SH-SY5Y (cell line): Measurements from ENCODE around the gene COL9A3.

Experiments used
- GATA2 ChIP-seq: IDR thresholded peaks from 2 replicates; pipeline ENCODE4 v1.6.1; 2011; ENCODE audit warnings: mild to moderate bottlenecking, low read depth, low read length
- GATA3 ChIP-seq: IDR thresholded peaks from 2 replicates; pipeline ENCODE4 v1.6.1; 2011; ENCODE audit warnings: low read depth, mild to moderate bottlenecking, low read length, moderate library complexity

Gene COL9A3

GRCh38 chr20:62808211-62808865 lies 8.5 kb upstream of the COL9A3 start:
- TF ChIP-seq GATA2: no peak

GRCh38 chr20:62809530-62810428 lies 7.1 kb upstream of the COL9A3 start:
- TF ChIP-seq GATA3 (no peak), GATA2 (no peak)

- TF ChIP-seq GATA3 (no peak), GATA2 (no peak)
These were observed 5.5 kb upstream of the COL9A3 start for GRCh38 chr20:62811320-62811719.

GRCh38 chr20:62811720-62812119 lies 5.1 kb upstream of the COL9A3 start:
- TF ChIP-seq GATA3 (no peak), GATA2 (no peak)

- no peak for TF ChIP-seq GATA3
- no peak for TF ChIP-seq GATA2
These were observed 4.5 kb upstream of the COL9A3 start for GRCh38 chr20:62812181-62812906.

GRCh38 chr20:62812907-62813200 lies 4.0 kb upstream of the COL9A3 start:
- TF ChIP-seq GATA3: no peak

GRCh38 chr20:62813588-62813987 lies 3.3 kb upstream of the COL9A3 start:
- no peak for TF ChIP-seq GATA2
- no peak for TF ChIP-seq GATA3

- TF ChIP-seq GATA2: no peak
- no peak for TF ChIP-seq GATA3
These were observed 2.7 kb upstream of the COL9A3 start for GRCh38 chr20:62814060-62814708.

- TF ChIP-seq GATA2: no peak
- no peak for TF ChIP-seq GATA3
These were observed 2.2 kb upstream of the COL9A3 start for GRCh38 chr20:62814709-62815065.

GRCh38 chr20:62815066-62815991 lies 1.5 kb upstream of the COL9A3 start:
- TF ChIP-seq GATA2 (peak; percentile 62), GATA3 (no peak)

- TF ChIP-seq GATA3 (no peak), GATA2 (no peak)
These were observed 593 bp upstream of the COL9A3 start for GRCh38 chr20:62816031-62816883.

- TF ChIP-seq GATA3 (no peak), GATA2 (no peak)
These were observed 1.2 kb downstream of the COL9A3 start for GRCh38 chr20:62817975-62818591.
